Cardiac ventricle fibroblast (primary cell): ENCODE data around the gene HAUS1. TPM values are rescaled to one million over a fixed set of nuclear protein-coding genes. Genes with fewer than 3 reads are reported as not detected.

Experiments
- total RNA-seq: library from RNA; depleted of rRNA; stranded (reverse); fragments of >200 nt; gene quantifications from 2 replicates; pipeline ENCODE4 v1.2.3, GENCODE V29; 2015

The HAUS1 gene
- 32.2 and 40.1 TPM in 2 replicates for total RNA-seq

GRCh38 chr18:46104128-46104911 lies at the start of gene HAUS1:
Gene HAUS1, plus strand, starts transcription at chr18:46104385. Its CDS starts 27 bp downstream, at chr18:46104412.

GRCh38 chr18:46071653-46072375 lies 32.4 kb upstream of the HAUS1 start, which contains the start of gene PSTPIP2:
Gene PSTPIP2, minus strand, starts transcription at chr18:46072260. Its CDS starts 72 bp downstream, at chr18:46072188.

GRCh38 chr18:46097801-46098615 lies 6.2 kb upstream of the HAUS1 start, which contains the start of gene ATP5F1A:
Gene ATP5F1A, minus strand, starts transcription at chr18:46098296. Its CDS starts 65 bp downstream, at chr18:46098231.

Other genes with a start within 250 kb of the HAUS1 start
- gene EPG5, start 137.1 kb upstream of the HAUS1 start, total RNA-seq: 13.6 and 19.7 TPM in 2 replicates
- 2.4 and 2.5 TPM in 2 replicates for gene PSTPIP2, start 32.1 kb upstream of the HAUS1 start, total RNA-seq
- gene ATP5F1A, start 6.1 kb upstream of the HAUS1 start, total RNA-seq: 357 and 441 TPM in 2 replicates